Esophagus muscularis mucosa (tissue), 4 donors: ENCODE measurements around the gene BCL7C. TPM values are rescaled to one million over a fixed set of nuclear protein-coding genes. Genes with fewer than 3 reads are reported as not detected.

Experiments used
- DNase-seq: peaks from one replicate; pipeline ENCODE4 v3.0.0-alpha.2; 2017; ENCODE audit errors: extremely low spot score
- H3K27ac ChIP-seq, 4 donors: fragments of 200-600 bp; sonication (generic); replicated peaks in 1 of 4; 1 replicate in 3 of 4; 2 replicates in 1 of 4; pipeline ENCODE4 v1.5.1; 2016 to 2019; ENCODE audit warnings: mild to moderate bottlenecking in 1 of 4
- H3K27me3 ChIP-seq, 4 donors: fragments of 200-600 bp; sonication (generic); one replicate each; pipeline versions ENCODE4 v1.5.1 to v1.6.0; 2016 to 2019
- H3K36me3 ChIP-seq, 4 donors: fragments of 200-600 bp; sonication (generic); one replicate each; pipeline ENCODE4 v1.5.1; 2016 to 2019
- H3K4me1 ChIP-seq, 4 donors: fragments of 200-600 bp; sonication (generic); one replicate each; pipeline ENCODE4 v1.5.1; 2016 to 2019
- H3K4me3 ChIP-seq, 4 donors: fragments of 200-600 bp; sonication (generic); 1 replicate in 2 of 4; 2 replicates in 2 of 4; pipeline ENCODE4 v1.5.1; 2016 to 2019; ENCODE audit warnings: mild to moderate bottlenecking in 4 of 4, moderate library complexity in 1 of 4
- H3K9me3 ChIP-seq, 4 donors: fragments of 200-600 bp; sonication (generic); 1 replicate in 3 of 4; 2 replicates in 1 of 4; pipeline ENCODE4 v1.5.1; 2016 to 2019
- EP300 ChIP-seq: sonication (generic); formaldehyde crosslinking; IDR thresholded peaks from one replicate; pipeline ENCODE4 v1.6.1; 2017; ENCODE audit warnings: antibody characterized with exemption
- POLR2A ChIP-seq: fragments of 450-650 bp; IDR thresholded peaks from one replicate; pipeline ENCODE4 v1.6.1; 2017; ENCODE audit warnings: antibody characterized with exemption, moderate library complexity, mild to moderate bottlenecking, low read depth
- POLR2AphosphoS5 ChIP-seq, 2 donors: sonication (generic); formaldehyde crosslinking; IDR thresholded peaks; one replicate each; pipeline ENCODE4 v1.6.1; 2017; ENCODE audit warnings: antibody characterized with exemption in 2 of 2
- WGBS: methylation state at CpG from one replicate; pipeline ENCODE4 v1.1.5; 2018; 5-methylcytosine and 5-hydroxymethylcytosine counted together
- intact Hi-C: fragments of 100-400 bp; cut with DNase I; formaldehyde crosslinking; loops from one replicate; pipeline ENCODE4 v1.15.1; 2023
- total RNA-seq, 4 donors: library from RNA; depleted of rRNA; stranded (reverse); fragments of >200 nt; gene quantifications; one replicate each; pipeline versions ENCODE4 v1.1.0 to v1.2.1, GENCODE V29; 2016
- TF ChIP-seq, protein P1 (sequence below), 3 experiments: fragments of 200-600 bp in 2 of 3; fragments of 450-650 bp in 1 of 3; sonication (generic) in 2 of 3; IDR thresholded peaks; one replicate each; pipeline ENCODE4 v1.5.1; 2017 to 2019; ENCODE audit warnings: antibody characterized with exemption in 3 of 3, mild to moderate bottlenecking in 2 of 3, moderate library complexity in 1 of 3

BCL7C gene
- total RNA-seq, 4 donors from 2014 or later: 42.1 to 57.9 (median 45.5) TPM

DNA sequence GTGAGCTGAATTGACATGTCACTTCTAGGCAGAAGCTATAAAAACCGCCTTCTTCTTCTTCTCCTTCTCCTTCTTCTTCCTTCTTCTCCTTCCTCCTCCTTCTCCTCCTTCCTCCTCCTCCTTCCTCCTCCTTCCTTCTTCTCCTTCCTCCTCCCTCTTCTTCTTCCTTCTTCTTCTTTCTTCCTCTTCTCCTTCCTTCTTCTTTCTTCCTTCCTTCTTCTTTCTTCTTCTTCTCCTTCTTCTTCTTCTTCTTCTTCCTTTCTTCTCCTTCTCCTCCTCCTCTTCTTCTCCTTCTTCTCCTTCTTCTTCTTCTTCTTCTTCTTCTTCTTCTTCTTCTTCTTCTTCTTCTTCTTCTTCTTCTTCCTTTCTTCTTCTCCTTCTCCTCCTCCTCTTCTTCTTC is 24.7 kb upstream of the BCL7C start:
- intact Hi-C loops: no loop called here
- Histone ChIP-seq H3K4me3 (no peak overlapping the region), H3K27me3 (no peaks in the 10 kb centered on the region), H3K36me3 (no peaks in the 10 kb centered on the region), H3K4me1 (peaks cover 7 to 15% (median 12%) of the 10 kb centered on the region in 4 donors), H3K27ac (no peak overlapping the region), H3K9me3 (no peaks in the 10 kb centered on the region)
- DNase-seq: no peak
- 94% methylated on average over 1 of the region's 1 CpG for WGBS
- TF ChIP-seq POLR2AphosphoS5 (IDR thresholded peaks at IDR 0.05): no peak
- TF ChIP-seq, protein P1, sequence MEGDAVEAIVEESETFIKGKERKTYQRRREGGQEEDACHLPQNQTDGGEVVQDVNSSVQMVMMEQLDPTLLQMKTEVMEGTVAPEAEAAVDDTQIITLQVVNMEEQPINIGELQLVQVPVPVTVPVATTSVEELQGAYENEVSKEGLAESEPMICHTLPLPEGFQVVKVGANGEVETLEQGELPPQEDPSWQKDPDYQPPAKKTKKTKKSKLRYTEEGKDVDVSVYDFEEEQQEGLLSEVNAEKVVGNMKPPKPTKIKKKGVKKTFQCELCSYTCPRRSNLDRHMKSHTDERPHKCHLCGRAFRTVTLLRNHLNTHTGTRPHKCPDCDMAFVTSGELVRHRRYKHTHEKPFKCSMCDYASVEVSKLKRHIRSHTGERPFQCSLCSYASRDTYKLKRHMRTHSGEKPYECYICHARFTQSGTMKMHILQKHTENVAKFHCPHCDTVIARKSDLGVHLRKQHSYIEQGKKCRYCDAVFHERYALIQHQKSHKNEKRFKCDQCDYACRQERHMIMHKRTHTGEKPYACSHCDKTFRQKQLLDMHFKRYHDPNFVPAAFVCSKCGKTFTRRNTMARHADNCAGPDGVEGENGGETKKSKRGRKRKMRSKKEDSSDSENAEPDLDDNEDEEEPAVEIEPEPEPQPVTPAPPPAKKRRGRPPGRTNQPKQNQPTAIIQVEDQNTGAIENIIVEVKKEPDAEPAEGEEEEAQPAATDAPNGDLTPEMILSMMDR (IDR thresholded peaks at IDR 0.05): no peak
- TF ChIP-seq POLR2A: no peak
- no peak for TF ChIP-seq EP300

DNA sequence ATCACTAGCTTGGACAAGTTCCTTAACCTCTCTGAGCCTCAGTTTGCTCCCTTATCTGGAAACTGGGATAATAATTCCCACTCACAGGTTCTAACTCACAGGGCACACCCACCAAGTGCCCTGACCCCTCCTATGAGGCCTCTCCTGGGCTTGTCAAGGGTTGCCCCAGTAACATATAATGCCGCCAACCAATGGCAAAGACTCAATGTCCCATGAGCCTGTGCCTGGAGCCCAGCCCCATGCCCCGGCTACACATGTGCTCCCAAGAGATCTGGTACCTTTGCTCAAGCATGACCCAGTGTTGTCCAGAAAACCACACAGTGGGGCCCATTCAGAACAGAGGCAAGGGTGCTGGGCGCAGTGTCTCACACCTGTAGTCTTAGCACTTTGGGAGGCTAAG is 21.0 kb upstream of the BCL7C start:
- DNase-seq: no peak
- Histone ChIP-seq H3K4me1 (no peaks in the 10 kb centered on the region), H3K4me3 (no peak overlapping the region), H3K27me3 (no peaks in the 10 kb centered on the region), H3K36me3 (no peaks in the 10 kb centered on the region), H3K9me3 (no peaks in the 10 kb centered on the region), H3K27ac (no peak overlapping the region)
- TF ChIP-seq EP300: no peak
- TF ChIP-seq POLR2A: no peak
- TF ChIP-seq POLR2AphosphoS5 (IDR thresholded peaks at IDR 0.05): no peak
- TF ChIP-seq, protein P1 (IDR thresholded peaks at IDR 0.05): no peak
- 100% methylated on average over 3 of the region's 3 CpGs for WGBS
- intact Hi-C loops: no loop called here

DNA sequence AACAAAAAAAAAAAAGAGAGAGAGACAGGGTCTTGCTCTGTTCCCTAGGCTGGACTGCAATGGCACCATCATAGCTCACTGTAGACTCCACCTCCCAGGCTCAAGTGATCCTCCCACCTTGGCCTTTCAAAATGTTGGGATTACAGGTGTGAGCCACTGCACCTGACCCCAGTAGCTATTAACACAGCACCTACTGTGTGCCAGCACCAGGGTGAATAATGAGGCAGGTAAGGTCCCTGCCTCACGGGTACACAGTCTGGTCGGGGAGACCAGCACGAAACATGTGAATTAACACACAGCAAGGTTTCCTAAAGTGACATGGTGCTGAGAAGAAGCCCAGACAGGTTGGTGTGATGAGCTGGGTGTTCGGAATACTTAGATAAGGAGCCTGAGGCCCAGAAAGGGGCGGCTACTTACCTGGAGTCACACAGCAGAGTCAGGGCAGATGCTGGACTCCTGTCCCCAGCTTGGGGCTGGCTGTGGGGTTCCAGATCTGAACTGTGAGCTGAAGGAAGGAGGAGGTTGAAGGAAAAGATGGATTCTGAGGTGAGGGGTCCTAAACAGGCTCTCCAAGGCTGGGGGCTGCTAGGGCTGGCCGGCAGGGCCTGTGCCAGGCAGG is 19.0 kb upstream of the BCL7C start:
- no peaks in the 10 kb centered on the region for H3K4me1 ChIP-seq
- no peaks in the 10 kb centered on the region for H3K27me3 ChIP-seq
- H3K9me3 ChIP-seq: no peaks in the 10 kb centered on the region
- no peaks in the 10 kb centered on the region for H3K36me3 ChIP-seq
- no peak for TF ChIP-seq POLR2A
- TF ChIP-seq POLR2AphosphoS5 (IDR thresholded peaks at IDR 0.05): no peak
- TF ChIP-seq, protein P1 (IDR thresholded peaks at IDR 0.05): no peak
- no peak for TF ChIP-seq EP300
- 90% methylated on average over 6 of the region's 6 CpGs for WGBS
- intact Hi-C loops: no loop called here
- H3K4me3 ChIP-seq: no peak overlapping the region
- DNase-seq: no peak
- H3K27ac ChIP-seq: no peak overlapping the region

DNA sequence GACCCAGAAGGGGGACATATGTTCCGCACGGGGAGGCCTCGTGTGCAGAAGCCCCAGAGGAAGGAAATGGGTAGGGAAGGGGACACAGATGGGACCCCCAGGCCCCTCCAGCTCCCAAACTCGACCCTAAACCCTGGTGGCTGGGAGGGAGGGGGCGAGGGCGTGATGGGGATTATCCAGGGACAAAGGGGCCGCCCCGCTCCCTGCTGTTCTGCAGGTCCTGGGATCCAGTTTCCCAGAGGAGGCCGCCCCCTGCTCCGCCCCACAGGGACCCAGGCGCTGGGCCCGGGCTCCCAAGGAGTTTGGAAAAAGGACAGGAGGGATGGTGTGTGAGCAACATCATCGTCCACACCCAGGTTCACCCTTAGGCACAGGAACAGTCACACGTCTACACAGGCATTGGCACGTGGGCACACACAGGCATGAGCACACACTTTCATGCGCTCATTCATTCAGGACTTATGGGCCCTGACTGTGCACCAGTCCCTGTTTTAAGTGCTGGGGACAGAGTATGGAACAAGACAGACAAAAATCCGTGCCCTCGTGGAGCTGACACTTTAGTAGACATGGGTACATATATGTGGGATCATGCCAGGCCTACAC is 16.7 kb upstream of the BCL7C start:
- intact Hi-C loops: no loop called here
- Histone ChIP-seq H3K9me3 (no peaks in the 10 kb centered on the region), H3K27me3 (no peaks in the 10 kb centered on the region), H3K4me3 (no peak overlapping the region), H3K36me3 (no peaks in the 10 kb centered on the region), H3K27ac (no peak overlapping the region), H3K4me1 (no peaks in the 10 kb centered on the region)
- DNase-seq: no peak
- 71% methylated on average over 16 of the region's 18 CpGs for WGBS
- TF ChIP-seq EP300 (no peak), POLR2A (no peak), POLR2AphosphoS5 (IDR thresholded peaks at IDR 0.05) (no peak)
- TF ChIP-seq, protein P1 (IDR thresholded peaks at IDR 0.05): no peak

DNA sequence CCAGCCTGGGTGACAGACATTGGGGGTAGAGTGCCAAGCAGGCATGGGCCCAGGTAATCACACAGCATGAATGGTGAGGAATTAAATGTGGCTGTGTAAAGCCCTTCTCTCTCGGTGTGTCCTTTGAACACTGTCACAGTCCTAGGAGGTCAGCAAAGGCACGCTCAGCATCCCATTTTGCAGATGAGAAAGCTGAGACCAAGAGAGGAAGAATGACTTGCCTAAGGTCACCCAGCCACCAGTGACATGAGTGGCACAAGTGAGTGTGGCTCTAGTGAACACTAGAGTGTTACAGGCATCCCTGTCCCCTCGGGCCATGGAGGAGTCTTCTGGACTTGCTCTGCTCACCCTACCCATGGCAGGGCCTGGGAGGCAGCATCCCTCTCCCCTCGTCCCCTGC is 13.2 kb upstream of the BCL7C start:
- H3K4me3 ChIP-seq: no peak overlapping the region

More for the DNA sequence above, 13.2 kb upstream of the BCL7C start:
- DNase-seq: no peak
- no peaks in the 10 kb centered on the region for H3K36me3 ChIP-seq
- TF ChIP-seq POLR2AphosphoS5 (IDR thresholded peaks at IDR 0.05): no peak
- TF ChIP-seq POLR2A: no peak
- no peak overlapping the region for H3K27ac ChIP-seq
- H3K9me3 ChIP-seq: no peaks in the 10 kb centered on the region
- no peaks in the 10 kb centered on the region for H3K27me3 ChIP-seq
- WGBS: 89% methylated on average over 3 of the region's 4 CpGs
- H3K4me1 ChIP-seq: peaks cover 9 to 26% (median 16%) of the 10 kb centered on the region in 4 donors
- intact Hi-C loops: no loop called here
